ENCODE data around the gene FERMT2. TPM values are rescaled to one million over a fixed set of nuclear protein-coding genes. Genes with fewer than 3 reads are reported as not detected.

Gene FERMT2
- total RNA-seq, 1 experiment from 2014 or later: 38.6 TPM

DNA sequence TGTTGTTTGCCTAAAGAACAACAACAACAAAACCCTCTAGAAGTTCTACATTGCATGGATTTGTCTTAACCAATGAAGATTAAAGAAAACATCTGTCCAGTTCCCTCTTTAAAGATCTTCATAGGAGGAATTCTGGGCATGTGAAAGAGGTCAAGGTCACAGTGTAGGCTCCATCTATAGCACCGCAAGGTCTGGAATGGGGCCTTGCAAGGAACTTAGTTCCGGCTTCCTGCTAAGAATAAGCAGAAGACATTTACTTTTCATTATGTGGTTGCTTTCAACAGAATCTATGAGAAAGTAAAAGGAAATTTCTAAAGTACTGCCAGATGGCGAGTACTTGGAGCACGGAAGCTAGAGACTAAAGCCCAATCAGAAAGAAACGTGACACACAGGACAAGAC is 102.2 kb downstream of the FERMT2 start:
- ChIA-PET CTCF (no interaction called here), POLR2A (ENCODE audit: unreplicated experiment) (no interaction called here)
- no peaks in the 10 kb centered on the region for H3K9me3 ChIP-seq (ENCODE audit: low read length)
- no peaks in the 10 kb centered on the region for H3K79me2 ChIP-seq (ENCODE audit: low read length)
- no peaks in the 10 kb centered on the region for H3K27me3 ChIP-seq (ENCODE audit: low read length)
- H3K9me2 ChIP-seq (replicated peaks; ENCODE audit: low read length): no peaks in the 10 kb centered on the region
- H4K20me1 ChIP-seq (ENCODE audit: low read length): no peaks in the 10 kb centered on the region
- TF ChIP-seq, protein P1, sequence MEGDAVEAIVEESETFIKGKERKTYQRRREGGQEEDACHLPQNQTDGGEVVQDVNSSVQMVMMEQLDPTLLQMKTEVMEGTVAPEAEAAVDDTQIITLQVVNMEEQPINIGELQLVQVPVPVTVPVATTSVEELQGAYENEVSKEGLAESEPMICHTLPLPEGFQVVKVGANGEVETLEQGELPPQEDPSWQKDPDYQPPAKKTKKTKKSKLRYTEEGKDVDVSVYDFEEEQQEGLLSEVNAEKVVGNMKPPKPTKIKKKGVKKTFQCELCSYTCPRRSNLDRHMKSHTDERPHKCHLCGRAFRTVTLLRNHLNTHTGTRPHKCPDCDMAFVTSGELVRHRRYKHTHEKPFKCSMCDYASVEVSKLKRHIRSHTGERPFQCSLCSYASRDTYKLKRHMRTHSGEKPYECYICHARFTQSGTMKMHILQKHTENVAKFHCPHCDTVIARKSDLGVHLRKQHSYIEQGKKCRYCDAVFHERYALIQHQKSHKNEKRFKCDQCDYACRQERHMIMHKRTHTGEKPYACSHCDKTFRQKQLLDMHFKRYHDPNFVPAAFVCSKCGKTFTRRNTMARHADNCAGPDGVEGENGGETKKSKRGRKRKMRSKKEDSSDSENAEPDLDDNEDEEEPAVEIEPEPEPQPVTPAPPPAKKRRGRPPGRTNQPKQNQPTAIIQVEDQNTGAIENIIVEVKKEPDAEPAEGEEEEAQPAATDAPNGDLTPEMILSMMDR (conservative IDR thresholded peaks at IDR 0.05; ENCODE audit: low read depth, low read length): no peak
- TF ChIP-seq EZH2 (IDR thresholded peaks at IDR 0.05; ENCODE audit: low read length, unreplicated experiment) (no peak), EZH2phosphoT487 (IDR thresholded peaks at IDR 0.05; ENCODE audit: borderline replicate concordance, low read length) (no peak)
- H3K4me2 ChIP-seq (ENCODE audit: low read length): no peak overlapping the region
- DNase-seq: no peak
- H3F3A ChIP-seq (ENCODE audit: low read length, unreplicated experiment): no peaks in the 10 kb centered on the region
- H2AFZ ChIP-seq (ENCODE audit: low read length): no peak overlapping the region
- intact Hi-C loops (cut with micrococcal nuclease): no loop called here
- no peaks in the 10 kb centered on the region for H3K4me1 ChIP-seq (ENCODE audit: insufficient read depth, low read length)
- BruUV-seq (replicated peaks): no TSS peak
- H3K9ac ChIP-seq (ENCODE audit: low read length): no peak overlapping the region
- H3K4me3 ChIP-seq (ENCODE audit: low read length): no peak overlapping the region
- H3K27ac ChIP-seq (ENCODE audit: low read length): no peak overlapping the region
- ATAC-seq: no peak
- no peaks in the 10 kb centered on the region for H3K36me3 ChIP-seq (ENCODE audit: low read depth, low read length)

DNA sequence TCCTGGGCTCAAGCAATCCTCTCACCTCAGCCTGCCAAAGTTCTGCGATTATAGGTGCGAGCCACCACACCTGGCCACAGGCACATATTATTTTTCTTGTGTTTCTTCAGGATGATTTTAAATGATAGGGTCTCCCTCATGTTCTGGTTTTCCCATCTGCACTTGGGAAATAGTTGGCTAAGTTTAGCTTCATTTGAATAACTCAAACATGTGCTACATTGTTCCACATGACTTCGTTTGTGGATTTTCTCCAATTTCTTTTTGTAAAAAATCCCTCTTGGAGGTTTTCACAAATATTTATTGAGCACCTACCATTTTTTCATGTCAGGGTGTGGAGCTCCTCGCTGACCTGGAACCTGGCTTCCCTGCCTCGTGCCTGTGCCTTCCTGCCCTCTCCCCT is 104.3 kb downstream of the FERMT2 start:
- ATAC-seq: no peak
- TF ChIP-seq EZH2 (IDR thresholded peaks at IDR 0.05; ENCODE audit: low read length, unreplicated experiment) (no peak), EZH2phosphoT487 (IDR thresholded peaks at IDR 0.05; ENCODE audit: borderline replicate concordance, low read length) (no peak)
- TF ChIP-seq, protein P1 (conservative IDR thresholded peaks at IDR 0.05; ENCODE audit: low read depth, low read length): no peak

DNA sequence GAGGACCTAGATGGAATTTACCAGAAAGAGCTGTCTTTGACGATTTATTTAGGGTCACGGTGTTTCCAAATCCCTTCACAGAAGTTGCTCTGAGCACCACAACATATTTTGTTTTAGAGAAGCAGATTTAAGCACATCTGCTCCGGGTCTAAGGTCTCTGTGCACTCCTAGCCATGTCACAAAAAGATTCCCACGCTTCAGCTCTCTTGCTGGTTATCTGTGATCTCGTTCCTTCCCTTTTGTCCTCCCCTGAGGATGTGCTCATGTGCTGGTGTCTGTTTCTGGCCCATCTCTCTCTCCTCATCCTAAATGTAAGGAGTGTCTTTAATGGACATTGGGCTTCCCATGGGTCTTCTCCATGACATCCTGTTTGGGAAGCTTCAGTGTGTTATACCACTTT is 105.8 kb downstream of the FERMT2 start:
- Histone ChIP-seq H4K20me1 (ENCODE audit: low read length) (no peaks in the 10 kb centered on the region), H3F3A (ENCODE audit: low read length, unreplicated experiment) (no peaks in the 10 kb centered on the region), H3K9me3 (ENCODE audit: low read length) (no peaks in the 10 kb centered on the region), H3K9me2 (replicated peaks; ENCODE audit: low read length) (no peaks in the 10 kb centered on the region), H3K27me3 (ENCODE audit: low read length) (no peaks in the 10 kb centered on the region), H3K36me3 (ENCODE audit: low read depth, low read length) (no peaks in the 10 kb centered on the region), H2AFZ (ENCODE audit: low read length) (no peak overlapping the region), H3K4me3 (ENCODE audit: low read length) (no peak overlapping the region), H3K79me2 (ENCODE audit: low read length) (no peaks in the 10 kb centered on the region), H3K4me2 (ENCODE audit: low read length) (no peak overlapping the region), H3K4me1 (ENCODE audit: insufficient read depth, low read length) (peaks cover 11% of the 10 kb centered on the region), H3K27ac (ENCODE audit: low read length) (no peak overlapping the region), H3K9ac (ENCODE audit: low read length) (no peak overlapping the region)
- ATAC-seq (no peak), DNase-seq (no peak)
- BruUV-seq (replicated peaks): no TSS peak
- CTCF ChIA-PET: no interaction called here
- POLR2A ChIA-PET (ENCODE audit: unreplicated experiment): no interaction called here
- TF ChIP-seq EZH2 (IDR thresholded peaks at IDR 0.05; ENCODE audit: low read length, unreplicated experiment) (no peak), EZH2phosphoT487 (IDR thresholded peaks at IDR 0.05; ENCODE audit: borderline replicate concordance, low read length) (no peak)
- TF ChIP-seq, protein P1 (conservative IDR thresholded peaks at IDR 0.05; ENCODE audit: low read depth, low read length): no peak
- intact Hi-C loops (cut with micrococcal nuclease): no loop called here

More for the DNA sequence above, 104.3 kb downstream of the FERMT2 start:
- Histone ChIP-seq H4K20me1 (ENCODE audit: low read length) (no peaks in the 10 kb centered on the region), H3K27me3 (ENCODE audit: low read length) (no peaks in the 10 kb centered on the region), H3K79me2 (ENCODE audit: low read length) (no peaks in the 10 kb centered on the region), H3K4me2 (ENCODE audit: low read length) (no peak overlapping the region), H3K4me3 (ENCODE audit: low read length) (no peak overlapping the region), H3K36me3 (ENCODE audit: low read depth, low read length) (no peaks in the 10 kb centered on the region), H3K9ac (ENCODE audit: low read length) (no peak overlapping the region), H3K4me1 (ENCODE audit: insufficient read depth, low read length) (no peaks in the 10 kb centered on the region), H3K9me2 (replicated peaks; ENCODE audit: low read length) (no peaks in the 10 kb centered on the region), H2AFZ (ENCODE audit: low read length) (no peak overlapping the region), H3F3A (ENCODE audit: low read length, unreplicated experiment) (no peaks in the 10 kb centered on the region), H3K9me3 (ENCODE audit: low read length) (no peaks in the 10 kb centered on the region), H3K27ac (ENCODE audit: low read length) (no peak overlapping the region)
- CTCF ChIA-PET: no interaction called here
- intact Hi-C loops (cut with micrococcal nuclease): no loop called here
- BruUV-seq (replicated peaks): no TSS peak
- POLR2A ChIA-PET (ENCODE audit: unreplicated experiment): no interaction called here
- no peak for DNase-seq
